GM21717 (cell line): ENCODE results near the gene TMEM101.
"Not testable (repeated sequence)": the region's sequence is repeated elsewhere in the genome, so short reads cannot be mapped to it uniquely, and the experiment has no call there.

Source experiments
- ATAC-seq: cut with Tn5 transposase; IDR thresholded peaks from one replicate; pipeline ENCODE4 v1.9.1; 2021; ENCODE audit warnings: mild to moderate bottlenecking, moderate library complexity; ENCODE audit not compliant: unreplicated experiment

TMEM101 gene

DNA sequence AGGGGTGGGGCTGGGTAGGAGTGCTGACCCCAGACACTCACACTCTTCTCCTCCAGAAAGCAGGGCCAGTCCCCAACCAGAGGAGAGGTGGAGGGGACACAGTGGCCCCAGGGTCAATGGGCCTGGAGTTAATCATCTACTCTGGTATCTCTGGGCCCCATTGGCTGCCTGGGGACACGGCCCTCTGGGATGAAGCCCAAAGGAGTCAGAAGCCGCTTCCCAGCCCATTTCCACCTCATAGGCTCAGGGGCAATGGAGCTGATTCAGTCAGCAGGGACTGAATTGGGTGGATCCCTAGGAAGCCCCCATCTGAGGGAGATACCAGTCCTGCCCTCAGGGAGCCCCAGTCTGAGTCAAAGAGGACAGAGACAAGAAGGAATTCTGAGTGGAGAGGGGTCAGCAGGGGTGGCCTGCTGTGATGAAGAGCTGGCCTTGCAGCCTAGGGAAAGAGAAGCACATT lies 13.3 kb downstream of the TMEM101 start:
- no peak for ATAC-seq

DNA sequence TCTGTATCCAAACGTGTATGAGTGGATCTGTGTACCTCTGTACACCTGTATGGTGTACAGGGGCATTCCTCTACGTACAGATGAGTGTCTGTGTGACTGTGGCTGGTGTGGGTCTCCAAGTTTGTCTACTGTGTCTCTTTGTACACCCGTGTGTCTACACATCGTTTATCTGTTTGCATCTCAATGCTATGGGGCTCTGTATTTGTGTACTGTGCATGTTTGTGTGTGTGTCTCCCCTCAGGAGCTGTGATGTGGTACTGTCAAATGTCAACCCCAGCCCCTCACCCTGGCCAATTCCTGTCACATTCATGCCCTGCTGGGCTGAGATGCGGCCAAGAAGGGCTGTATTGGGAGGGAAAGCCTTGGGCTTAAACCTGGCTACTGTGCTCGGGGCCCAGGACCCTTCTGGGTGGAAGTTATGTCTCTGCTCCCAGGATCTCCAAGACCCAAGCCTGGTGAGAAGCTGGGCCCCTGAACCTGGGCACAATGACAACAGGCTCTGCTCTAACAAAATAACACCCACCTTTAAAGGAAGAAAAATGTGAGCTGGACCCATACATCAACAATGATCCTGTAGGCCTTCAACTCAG lies 13.8 kb downstream of the TMEM101 start:
- no peak for ATAC-seq

DNA sequence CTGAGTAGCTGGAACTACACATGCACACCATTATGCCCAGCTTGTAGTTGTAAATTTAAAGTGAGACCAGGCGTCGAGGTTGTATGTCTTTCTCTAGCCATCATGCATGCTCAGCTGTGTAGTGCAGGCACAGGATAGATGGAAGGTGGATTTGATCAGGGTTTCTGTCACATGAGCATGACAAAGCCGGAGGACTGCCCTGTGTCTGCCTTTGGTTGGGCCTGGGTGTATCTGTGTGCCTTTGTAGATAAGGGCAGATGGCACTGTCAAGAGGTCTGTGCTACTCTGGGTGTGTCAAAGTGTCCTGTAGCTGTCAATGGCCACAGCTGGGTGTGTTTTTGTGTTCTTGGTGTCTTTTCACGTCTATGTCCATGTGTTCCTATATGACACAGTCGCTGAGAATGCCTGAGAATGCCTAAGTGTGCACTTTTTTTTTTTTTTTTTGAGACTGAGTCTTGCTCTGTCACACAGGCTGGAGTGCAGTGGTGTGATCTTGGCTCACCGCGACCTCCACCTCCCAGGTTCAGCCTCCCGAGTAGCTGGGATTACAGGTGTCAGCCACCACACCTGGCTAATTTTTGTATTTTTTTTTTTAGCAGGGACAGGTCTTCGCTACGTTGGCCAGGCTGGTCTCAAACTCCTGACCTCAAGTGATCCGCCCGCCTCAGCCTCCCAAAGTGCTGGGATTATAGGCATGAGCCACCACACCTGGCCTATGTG lies 14.5 kb downstream of the TMEM101 start:
- no peak for ATAC-seq

GRCh38 chr17:43999024-43999423 lies 15.7 kb downstream of the TMEM101 start:
- ATAC-seq, result no peak

GRCh38 chr17:43998552-43998951 lies 16.2 kb downstream of the TMEM101 start:
- ATAC-seq, result no peak

GRCh38 chr17:43997180-43997579 lies 17.6 kb downstream of the TMEM101 start:
- ATAC-seq, result not testable (repeated sequence)

GRCh38 chr17:43995150-43995471 lies 19.7 kb downstream of the TMEM101 start:
- no peak for ATAC-seq

DNA sequence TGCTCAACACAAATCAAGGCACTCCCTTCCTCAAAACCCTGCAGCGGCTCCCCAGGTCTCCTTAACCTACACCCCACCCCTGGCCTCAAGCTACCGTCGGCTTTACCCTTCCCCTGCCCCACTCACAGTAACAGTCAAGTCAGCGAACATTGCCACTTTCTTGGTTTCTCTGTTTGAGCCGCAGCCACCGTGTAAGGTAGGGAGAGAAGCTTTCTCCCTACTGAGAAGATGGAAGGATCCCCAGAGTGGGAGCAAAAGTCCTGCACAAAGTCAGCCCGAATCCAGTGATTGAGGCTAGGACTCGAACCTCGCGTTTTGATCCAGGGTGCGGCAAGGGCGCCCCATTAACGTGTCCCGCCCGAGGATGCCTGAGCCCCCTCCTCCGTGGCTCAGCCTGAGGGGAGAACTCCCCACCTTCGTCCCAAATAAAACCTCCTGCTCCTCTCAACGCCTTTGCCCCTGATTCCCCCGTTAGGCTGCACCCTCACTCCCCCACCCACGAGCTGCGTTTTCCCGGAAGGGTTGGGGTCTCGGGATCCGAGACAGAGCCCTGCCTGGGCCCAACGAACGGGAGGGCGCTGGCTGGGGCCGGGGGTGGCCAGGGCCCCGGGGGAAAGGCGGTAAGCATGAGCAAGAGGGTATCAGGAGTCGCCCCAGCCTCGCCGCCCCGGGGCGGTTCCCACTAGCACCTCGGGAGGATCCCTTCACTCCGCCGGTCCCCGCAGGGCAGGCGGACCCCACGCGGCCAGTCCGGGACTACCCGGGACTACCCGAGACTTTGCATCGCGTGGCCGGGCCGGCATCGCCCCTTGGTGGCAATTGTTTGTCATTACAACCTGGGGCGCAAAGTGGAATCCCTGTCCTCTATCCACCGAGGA lies 20.3 kb downstream of the TMEM101 start:
- no peak for ATAC-seq

DNA sequence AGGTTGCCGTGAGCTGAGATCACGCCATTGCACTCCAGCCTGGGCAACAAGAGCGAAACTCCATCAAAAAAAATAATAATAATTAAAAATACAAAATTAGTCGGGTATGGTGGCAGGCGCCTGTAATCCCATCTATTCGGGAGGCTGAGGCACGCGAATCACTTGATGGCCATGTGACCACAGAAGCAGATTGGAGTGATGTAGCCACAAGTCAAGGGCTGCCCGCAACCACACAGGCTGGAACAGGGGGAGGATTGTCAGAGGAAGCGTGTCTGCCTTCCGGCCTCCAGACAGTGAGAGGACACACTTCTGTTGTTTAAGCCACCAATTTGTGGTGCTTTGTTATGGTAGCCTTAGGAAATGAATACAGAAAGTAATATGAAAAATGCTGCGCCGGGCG lies 22.1 kb downstream of the TMEM101 start:
- ATAC-seq, result no peak

GRCh38 chr17:43988301-43988700 lies 26.5 kb downstream of the TMEM101 start:
- no peak for ATAC-seq

DNA sequence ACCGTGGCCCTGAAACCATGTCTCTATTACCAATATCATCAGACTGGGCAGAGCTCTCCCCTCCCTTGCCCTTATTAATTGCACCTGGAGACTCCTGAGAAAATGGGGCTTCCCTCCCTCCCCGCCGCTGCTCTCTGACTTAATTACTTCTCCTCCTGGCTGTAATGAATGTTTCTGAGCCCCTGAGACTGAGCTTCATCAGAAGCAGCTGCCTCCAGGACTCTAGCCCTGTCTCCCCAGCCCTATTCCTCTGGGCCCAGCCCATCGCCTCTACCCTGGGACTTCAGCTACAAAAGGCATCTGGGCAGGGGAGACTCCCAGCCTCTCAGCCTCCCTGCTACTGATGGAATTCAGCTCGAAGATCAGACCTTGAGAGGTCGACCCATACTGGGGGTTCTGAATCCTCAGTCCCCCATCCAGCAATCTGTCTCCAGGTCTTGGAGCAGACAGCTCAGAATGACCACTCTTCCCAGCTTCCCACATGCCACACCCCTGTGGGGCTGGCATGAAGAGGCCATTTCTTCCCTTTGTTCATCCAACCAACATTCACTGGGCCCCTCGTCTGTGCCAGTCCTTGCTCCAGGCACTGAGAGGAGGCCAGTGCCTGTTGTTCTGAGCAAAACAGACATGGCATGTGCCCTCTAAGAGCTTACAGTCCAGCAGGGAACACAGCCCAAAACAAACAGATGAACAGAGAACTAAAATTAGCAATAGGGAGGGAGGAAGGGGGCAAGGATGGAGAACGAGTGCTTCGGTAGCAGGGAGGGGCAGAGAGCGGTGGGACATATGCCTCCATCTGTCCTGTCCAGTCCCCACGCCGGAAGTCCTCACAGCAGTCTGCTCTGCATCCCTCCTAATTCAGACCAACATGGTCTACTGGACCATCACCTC lies 27.4 kb downstream of the TMEM101 start:
- no peak for ATAC-seq

DNA sequence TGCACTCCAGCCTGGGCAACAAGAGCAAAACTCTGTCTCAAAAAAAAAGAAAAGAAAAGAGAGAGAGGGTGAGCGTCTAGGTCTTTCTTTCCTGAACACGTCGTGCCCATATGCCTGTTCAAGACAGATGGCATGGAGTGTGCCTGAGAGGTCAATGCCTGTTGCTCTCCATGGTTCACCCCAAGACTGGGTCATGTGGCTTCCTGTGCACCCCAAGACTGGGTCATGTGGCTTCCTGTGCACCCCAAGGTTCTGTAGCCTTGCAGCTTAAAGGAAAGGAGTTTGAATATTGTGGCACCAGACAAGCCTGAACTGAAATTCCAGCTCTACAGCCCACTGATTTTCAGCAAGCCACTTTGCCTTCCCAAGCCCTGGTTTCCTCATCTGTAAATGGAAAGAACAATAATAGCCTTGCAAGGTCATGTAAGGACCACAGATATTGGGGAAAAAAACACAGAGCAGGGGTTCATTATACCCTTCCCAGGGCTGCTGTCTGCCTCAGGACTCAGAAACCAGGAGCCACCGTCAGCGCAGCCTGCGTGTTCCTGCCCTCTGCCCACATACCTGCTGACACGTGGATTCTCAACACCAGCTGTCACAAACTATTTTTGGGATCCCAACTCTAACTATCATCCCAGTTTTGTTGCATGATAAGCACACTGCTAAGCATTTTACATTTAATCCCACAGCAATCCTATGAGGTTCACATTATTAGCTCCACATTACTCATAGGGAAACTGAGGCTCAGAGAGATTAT lies 28.4 kb downstream of the TMEM101 start:
- no peak for ATAC-seq

- ATAC-seq, result no peak
Observed at GRCh38 chr17:43984521-43984920, 30.2 kb downstream of the TMEM101 start.

GRCh38 chr17:43983515-43984411 lies 31.0 kb downstream of the TMEM101 start:
- ATAC-seq, result no peak

DNA sequence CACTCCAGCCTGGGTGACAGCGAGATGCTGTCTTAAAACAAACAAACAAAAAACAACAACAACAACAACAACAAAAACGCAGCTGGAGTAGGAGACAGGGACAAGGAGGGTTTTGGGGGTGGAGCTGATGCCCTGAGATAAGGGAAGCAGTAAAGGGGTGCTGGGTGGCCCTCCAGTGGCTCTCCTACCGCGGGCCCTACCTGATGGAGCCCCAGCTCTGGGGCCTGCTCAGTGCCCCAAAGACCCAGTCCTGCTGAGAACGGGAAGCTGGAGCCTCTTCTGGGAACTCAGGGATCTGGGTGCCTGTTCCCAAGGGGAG lies 31.6 kb downstream of the TMEM101 start:
- no peak for ATAC-seq

DNA sequence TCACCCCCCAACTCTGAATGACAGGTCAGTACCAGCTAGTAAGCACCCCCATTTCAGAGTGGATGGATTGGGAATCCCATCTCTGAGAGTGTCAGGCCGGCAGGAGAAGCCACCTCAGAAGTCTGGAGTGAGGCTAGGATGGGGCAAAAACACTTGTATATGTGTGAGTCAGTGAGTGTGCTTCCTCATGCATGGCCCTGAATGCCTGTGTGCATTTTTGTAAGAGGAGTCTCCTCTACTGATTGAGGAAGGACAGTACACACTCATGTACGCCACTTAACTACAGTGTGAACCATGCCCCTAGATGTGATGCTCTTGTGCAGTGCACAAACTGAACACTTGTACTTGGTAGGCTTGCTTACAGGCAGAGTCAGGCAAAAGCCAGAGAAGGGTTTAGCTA lies 32.6 kb downstream of the TMEM101 start:
- no peak for ATAC-seq

DNA sequence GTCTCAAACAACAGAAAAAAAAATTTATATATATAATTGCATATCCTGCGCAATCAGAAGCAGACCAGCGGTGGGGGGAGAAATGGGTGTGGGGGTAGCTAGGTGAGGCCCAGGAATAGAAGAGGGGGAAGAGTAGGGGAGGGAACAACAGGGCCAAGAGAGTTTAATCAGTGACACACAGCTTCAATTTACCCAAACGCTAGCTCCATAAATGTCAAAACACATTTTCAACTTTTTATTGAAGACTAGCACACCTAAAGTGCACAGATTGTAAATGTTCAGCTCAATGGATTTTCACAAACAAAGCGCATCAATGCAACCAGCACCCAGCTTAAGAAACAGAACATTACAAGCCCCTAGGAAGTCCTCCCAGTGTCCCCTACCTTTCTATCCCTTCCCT lies 35.1 kb downstream of the TMEM101 start:
- no peak for ATAC-seq

DNA sequence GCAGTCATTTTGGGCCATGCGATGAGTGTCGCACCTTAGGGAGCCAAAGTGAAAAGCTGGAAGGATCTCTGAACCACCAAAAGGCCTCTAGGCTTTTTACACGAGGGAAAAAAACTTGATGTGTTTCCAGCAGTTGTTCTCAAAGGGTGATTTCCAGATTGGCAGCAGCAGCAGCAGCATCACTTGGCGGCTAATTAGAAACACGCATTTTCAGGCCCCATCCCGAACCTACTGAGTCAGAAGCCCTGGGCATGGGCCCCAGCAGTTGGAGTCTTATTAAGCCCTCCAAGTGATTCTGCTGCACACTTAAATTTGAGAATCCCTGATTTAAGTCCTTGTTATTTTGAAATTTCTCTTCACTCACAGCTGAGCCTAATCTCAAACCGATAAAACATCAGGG lies 35.8 kb downstream of the TMEM101 start:
- no peak for ATAC-seq

GRCh38 chr17:43978078-43978477 lies 36.7 kb downstream of the TMEM101 start:
- ATAC-seq, result no peak
